ENCODE results near the gene DHRS13.

DHRS13 gene

GRCh38 chr17:28950752-28951427 is 48.0 kb upstream of the DHRS13 start:
- no peaks in the 10 kb centered on the region for H3K9me2 ChIP-seq (ENCODE audit: low read depth, low read length)
- peaks cover 20% of the 10 kb centered on the region; the same call in 1 of the 2 replicates for H3K36me3 ChIP-seq (ENCODE audit: insufficient read depth, low read length)
- peaks cover 49% of the 10 kb centered on the region for H3K79me2 ChIP-seq (ENCODE audit: insufficient read depth, low read length)
- peak overlapping the region; percentile 94 for H3K4me2 ChIP-seq (ENCODE audit: low read length)
- no peak for TF ChIP-seq EZH2 (IDR thresholded peaks at IDR 0.05; ENCODE audit: borderline replicate concordance, low read length)
- TF ChIP-seq, protein P1, sequence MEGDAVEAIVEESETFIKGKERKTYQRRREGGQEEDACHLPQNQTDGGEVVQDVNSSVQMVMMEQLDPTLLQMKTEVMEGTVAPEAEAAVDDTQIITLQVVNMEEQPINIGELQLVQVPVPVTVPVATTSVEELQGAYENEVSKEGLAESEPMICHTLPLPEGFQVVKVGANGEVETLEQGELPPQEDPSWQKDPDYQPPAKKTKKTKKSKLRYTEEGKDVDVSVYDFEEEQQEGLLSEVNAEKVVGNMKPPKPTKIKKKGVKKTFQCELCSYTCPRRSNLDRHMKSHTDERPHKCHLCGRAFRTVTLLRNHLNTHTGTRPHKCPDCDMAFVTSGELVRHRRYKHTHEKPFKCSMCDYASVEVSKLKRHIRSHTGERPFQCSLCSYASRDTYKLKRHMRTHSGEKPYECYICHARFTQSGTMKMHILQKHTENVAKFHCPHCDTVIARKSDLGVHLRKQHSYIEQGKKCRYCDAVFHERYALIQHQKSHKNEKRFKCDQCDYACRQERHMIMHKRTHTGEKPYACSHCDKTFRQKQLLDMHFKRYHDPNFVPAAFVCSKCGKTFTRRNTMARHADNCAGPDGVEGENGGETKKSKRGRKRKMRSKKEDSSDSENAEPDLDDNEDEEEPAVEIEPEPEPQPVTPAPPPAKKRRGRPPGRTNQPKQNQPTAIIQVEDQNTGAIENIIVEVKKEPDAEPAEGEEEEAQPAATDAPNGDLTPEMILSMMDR (IDR thresholded peaks at IDR 0.05; ENCODE audit: low read length), result no peak
- no peaks in the 10 kb centered on the region for H3K9me3 ChIP-seq (ENCODE audit: low read length)
- no peaks in the 10 kb centered on the region for H3F3A ChIP-seq (ENCODE audit: insufficient read depth, low read length)
- H3K27ac ChIP-seq (ENCODE audit: low read depth, low read length, poor library complexity, severe bottlenecking), result peak overlapping the region; percentile 88
- H3K4me1 ChIP-seq (ENCODE audit: insufficient read depth, low read length, severe bottlenecking), result peaks cover 39% of the 10 kb centered on the region
- H4K20me1 ChIP-seq (ENCODE audit: insufficient read depth, low read length), result no peaks in the 10 kb centered on the region
- H3K27me3 ChIP-seq (ENCODE audit: insufficient read depth, low read length), result no peaks in the 10 kb centered on the region
- peak overlapping the region; percentile 94 for H3K4me3 ChIP-seq (ENCODE audit: low read depth, low read length, poor library complexity, severe bottlenecking)
- H2AFZ ChIP-seq (ENCODE audit: low read length), result no peak overlapping the region
- peak overlapping the region; percentile 92 for H3K9ac ChIP-seq (ENCODE audit: low read length)

DNA sequence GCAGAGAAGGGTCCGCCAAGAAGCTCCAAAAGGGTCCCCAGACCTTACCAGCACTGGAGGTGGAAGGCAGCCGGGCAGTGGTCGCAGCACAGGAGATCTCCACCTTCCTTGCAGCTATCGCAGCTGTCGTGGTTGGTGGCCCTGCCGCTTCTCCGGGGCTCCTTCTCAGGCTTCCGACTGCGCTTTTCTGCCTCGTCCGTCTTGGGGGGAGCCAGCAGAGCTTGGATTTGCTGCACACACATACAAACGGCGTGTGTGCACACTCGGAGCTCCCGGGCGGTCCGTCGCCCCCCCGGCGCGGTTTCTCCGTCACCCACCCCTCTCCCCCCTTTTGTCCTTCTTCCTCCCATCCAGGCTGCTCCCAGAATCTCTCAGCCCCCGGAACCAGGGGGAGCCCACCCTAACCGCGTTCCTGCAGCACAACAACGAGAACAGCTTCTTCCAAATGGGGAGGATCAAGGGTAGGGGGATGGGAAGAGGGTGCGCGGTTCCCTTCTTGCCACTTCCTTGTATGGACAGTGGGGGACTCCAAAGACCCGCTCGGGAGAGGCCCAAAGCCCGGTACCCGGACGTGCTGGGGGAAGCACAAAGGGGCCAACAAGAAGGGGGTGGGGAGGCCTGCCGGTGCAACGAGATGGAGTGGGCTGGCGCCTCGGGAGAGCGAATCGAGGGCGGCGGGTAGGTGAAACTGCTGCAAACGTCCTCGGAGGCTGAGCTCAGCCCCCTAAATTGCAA is 47.3 kb upstream of the DHRS13 start:
- H3K27me3 ChIP-seq (ENCODE audit: insufficient read depth, low read length), result no peaks in the 10 kb centered on the region
- H3K9me2 ChIP-seq (ENCODE audit: low read depth, low read length), result no peaks in the 10 kb centered on the region
- H3K79me2 ChIP-seq (ENCODE audit: insufficient read depth, low read length), result peaks cover 56% of the 10 kb centered on the region
- H3K4me3 ChIP-seq (ENCODE audit: low read depth, low read length, poor library complexity, severe bottlenecking), result peak overlapping the region; percentile 94
- H3K36me3 ChIP-seq (ENCODE audit: insufficient read depth, low read length), result peaks cover 20% of the 10 kb centered on the region; the same call in 1 of the 2 replicates
- no peak for TF ChIP-seq EZH2 (IDR thresholded peaks at IDR 0.05; ENCODE audit: borderline replicate concordance, low read length)
- TF ChIP-seq, protein P1 (IDR thresholded peaks at IDR 0.05; ENCODE audit: low read length), result no peak
- H3K4me2 ChIP-seq (ENCODE audit: low read length), result peak overlapping the region; percentile 94
- peak overlapping the region; percentile 92 for H3K9ac ChIP-seq (ENCODE audit: low read length)
- H2AFZ ChIP-seq (ENCODE audit: low read length), result no peak overlapping the region
- no peaks in the 10 kb centered on the region for H3K9me3 ChIP-seq (ENCODE audit: low read length)
- H3K27ac ChIP-seq (ENCODE audit: low read depth, low read length, poor library complexity, severe bottlenecking), result peak overlapping the region; percentile 88
- no peaks in the 10 kb centered on the region for H3F3A ChIP-seq (ENCODE audit: insufficient read depth, low read length)
- H4K20me1 ChIP-seq (ENCODE audit: insufficient read depth, low read length), result no peaks in the 10 kb centered on the region
- peaks cover 46% of the 10 kb centered on the region for H3K4me1 ChIP-seq (ENCODE audit: insufficient read depth, low read length, severe bottlenecking)

GRCh38 chr17:28949185-28950016 is 46.5 kb upstream of the DHRS13 start:
- TF ChIP-seq, protein P1 (IDR thresholded peaks at IDR 0.05; ENCODE audit: low read length), result no peak
- no peak for TF ChIP-seq EZH2 (IDR thresholded peaks at IDR 0.05; ENCODE audit: borderline replicate concordance, low read length)
- peaks cover 3% of the 10 kb centered on the region; the same call in 1 of the 2 replicates for H4K20me1 ChIP-seq (ENCODE audit: insufficient read depth, low read length)
- no peaks in the 10 kb centered on the region for H3K27me3 ChIP-seq (ENCODE audit: insufficient read depth, low read length)
- H3K4me3 ChIP-seq (ENCODE audit: low read depth, low read length, poor library complexity, severe bottlenecking), result peak overlapping the region; percentile 94
- H2AFZ ChIP-seq (ENCODE audit: low read length), result no peak overlapping the region
- H3K4me2 ChIP-seq (ENCODE audit: low read length), result peak overlapping the region; percentile 94
- peak overlapping the region; percentile 92 for H3K9ac ChIP-seq (ENCODE audit: low read length)
- H3K9me3 ChIP-seq (ENCODE audit: low read length), result no peaks in the 10 kb centered on the region
- peak overlapping the region; percentile 88 for H3K27ac ChIP-seq (ENCODE audit: low read depth, low read length, poor library complexity, severe bottlenecking)
- peaks cover 63% of the 10 kb centered on the region for H3K79me2 ChIP-seq (ENCODE audit: insufficient read depth, low read length)
- peaks cover 52% of the 10 kb centered on the region for H3K4me1 ChIP-seq (ENCODE audit: insufficient read depth, low read length, severe bottlenecking)
- no peaks in the 10 kb centered on the region for H3F3A ChIP-seq (ENCODE audit: insufficient read depth, low read length)
- H3K36me3 ChIP-seq (ENCODE audit: insufficient read depth, low read length), result peaks cover 25% of the 10 kb centered on the region
- no peaks in the 10 kb centered on the region for H3K9me2 ChIP-seq (ENCODE audit: low read depth, low read length)
